Activated CD8-positive, alpha-beta T cell treated with anti-CD3 and anti-CD28 coated beads for 36 hours (primary cell): ENCODE results near the gene SCPEP1. TPM values are rescaled to one million over a fixed set of nuclear protein-coding genes. Genes with fewer than 3 reads are reported as not detected.

Experiments
- ATAC-seq: fragments of 200-7000 bp; cut with Tn5 transposase; one replicate; pipeline ENCODE4 v1.10.0; 2021; ENCODE audit warnings: mild to moderate bottlenecking, moderate library complexity
- CTCF ChIA-PET: fragments of 350-600 bp; sonication (Branson Sonifier 250); formaldehyde crosslinking; loops from one replicate; lab custom pipeline; 2021; ENCODE audit warnings: antibody characterized with exemption; lab: Charles Lee
- POLR2A ChIA-PET: fragments of 350-600 bp; sonication (Branson Sonifier 250); formaldehyde crosslinking; loops from one replicate; lab custom pipeline; 2021; ENCODE audit warnings: antibody characterized with exemption; lab: Charles Lee
- DNase-seq: peaks from one replicate; pipeline ENCODE4 v3.0.0-alpha.2; 2020
- H3K27ac Mint-ChIP-seq: one replicate; pipeline ENCODE4 v1.8.0; 2021; ENCODE audit warnings: mild to moderate bottlenecking, mixed read lengths
- H3K27me3 Mint-ChIP-seq: one replicate; pipeline ENCODE4 v1.8.0; 2021; ENCODE audit warnings: mixed read lengths
- H3K36me3 Mint-ChIP-seq: one replicate; pipeline ENCODE4 v1.8.0; 2021; ENCODE audit warnings: low read depth, mixed read lengths
- H3K4me1 Mint-ChIP-seq: one replicate; pipeline ENCODE4 v1.8.0; 2021; ENCODE audit warnings: low read depth, mixed read lengths
- H3K4me3 Mint-ChIP-seq: one replicate; pipeline ENCODE4 v1.8.0; 2021; ENCODE audit warnings: mild to moderate bottlenecking, moderate library complexity, mixed read lengths
- H3K9me3 Mint-ChIP-seq: one replicate; pipeline ENCODE4 v1.8.0; 2021; ENCODE audit warnings: mixed read lengths
- CTCF ChIP-seq: fragments of 200-600 bp; IDR thresholded peaks from one replicate; pipeline ENCODE4 v1.8.0; 2022; ENCODE audit warnings: antibody characterized with exemption, mild to moderate bottlenecking
- intact Hi-C: fragments of 100-400 bp; cut with micrococcal nuclease; formaldehyde crosslinking; loops from one replicate; pipeline ENCODE4 v1.10.0; 2022
- total RNA-seq, 2 experiments: library from RNA; stranded (reverse); gene quantifications; one replicate each; pipeline ENCODE4 v1.2.3, GENCODE V29; 2021

The SCPEP1 gene
- total RNA-seq, 2 experiments from 2014 or later = 16.0 to 17.8 TPM

- no peaks in the 10 kb centered on the region for H3K36me3 Mint-ChIP-seq
- no peaks in the 10 kb centered on the region for H3K4me1 Mint-ChIP-seq
- CTCF ChIA-PET = interaction anchor here (1.0 to 1.8 kb wide), 4 partner anchors 13 to 209 kb away, joined by 3 to 5 read pairs (median 3); no protein-coding TSS in a partner anchor
These were observed 57.1 kb downstream of the SCPEP1 start for GRCh38 chr17:57034807-57035754.

GRCh38 chr17:57035971-57036481 lies 58.1 kb downstream of the SCPEP1 start:
- no peak for TF ChIP-seq CTCF
- Mint-ChIP-seq H3K4me1 (no peaks in the 10 kb centered on the region), H3K36me3 (no peaks in the 10 kb centered on the region), H3K27me3 (peaks cover 29% of the 10 kb centered on the region), H3K27ac (no peak overlapping the region), H3K4me3 (no peak overlapping the region), H3K9me3 (no peaks in the 10 kb centered on the region)
- no peak for DNase-seq
- POLR2A ChIA-PET = no interaction called here
- CTCF ChIA-PET = interaction anchor here (1.8 kb wide), 1 partner anchor 13 kb away, joined by 5 read pairs; no protein-coding TSS in a partner anchor
- ATAC-seq = no peak
- intact Hi-C loops = no loop called here

More at GRCh38 chr17:57034807-57035754, 57.1 kb downstream of the SCPEP1 start:
- Mint-ChIP-seq H3K27ac (no peak overlapping the region), H3K27me3 (peaks cover 26% of the 10 kb centered on the region), H3K9me3 (no peaks in the 10 kb centered on the region), H3K4me3 (no peak overlapping the region)
- TF ChIP-seq CTCF = no peak
- DNase-seq = no peak
- intact Hi-C loops = no loop called here
- no peak for ATAC-seq
- POLR2A ChIA-PET = no interaction called here

- ATAC-seq (no peak), DNase-seq (no peak)
- no peak overlapping the region for H3K4me3 Mint-ChIP-seq
- intact Hi-C loops = no loop called here
- H3K27me3 Mint-ChIP-seq = peaks cover 35% of the 10 kb centered on the region
- no peaks in the 10 kb centered on the region for H3K36me3 Mint-ChIP-seq
- no peaks in the 10 kb centered on the region for H3K9me3 Mint-ChIP-seq
- TF ChIP-seq CTCF = no peak
- no peaks in the 10 kb centered on the region for H3K4me1 Mint-ChIP-seq
- ChIA-PET POLR2A (interaction anchor here (1.2 kb wide), 1 partner anchor 28 kb away, joined by 3 read pairs; no protein-coding TSS in a partner anchor), CTCF (interaction anchor here (1.0 kb wide), 1 partner anchor 27 kb away, joined by 3 read pairs; no protein-coding TSS in a partner anchor)
- no peak overlapping the region for H3K27ac Mint-ChIP-seq
These were observed 59.5 kb downstream of the SCPEP1 start for GRCh38 chr17:57037411-57037810.

- Mint-ChIP-seq H3K9me3 (no peaks in the 10 kb centered on the region), H3K4me1 (no peaks in the 10 kb centered on the region), H3K4me3 (no peak overlapping the region), H3K27ac (no peak overlapping the region), H3K27me3 (peaks cover 42% of the 10 kb centered on the region), H3K36me3 (no peaks in the 10 kb centered on the region)
- no peak for ATAC-seq
- CTCF ChIA-PET = no interaction called here
- intact Hi-C loops = no loop called here
- TF ChIP-seq CTCF = no peak
- POLR2A ChIA-PET = no interaction called here
- no peak for DNase-seq
These were observed 60.6 kb downstream of the SCPEP1 start for GRCh38 chr17:57038486-57038885.

GRCh38 chr17:57040571-57040970 lies 62.6 kb downstream of the SCPEP1 start:
- H3K4me3 Mint-ChIP-seq = no peak overlapping the region
- H3K27me3 Mint-ChIP-seq = peaks cover 54% of the 10 kb centered on the region
- peaks cover 6% of the 10 kb centered on the region for H3K4me1 Mint-ChIP-seq
- no peaks in the 10 kb centered on the region for H3K36me3 Mint-ChIP-seq
- no peak for TF ChIP-seq CTCF
- intact Hi-C loops = no loop called here
- no peak for DNase-seq
- CTCF ChIA-PET = interaction anchor here (2.0 kb wide), 1 partner anchor 30 kb away, joined by 4 read pairs; no protein-coding TSS in a partner anchor
- H3K9me3 Mint-ChIP-seq = no peaks in the 10 kb centered on the region
- POLR2A ChIA-PET = no interaction called here
- ATAC-seq = no peak
- no peak overlapping the region for H3K27ac Mint-ChIP-seq
